ENCODE results near the gene EMC9.

DNA sequence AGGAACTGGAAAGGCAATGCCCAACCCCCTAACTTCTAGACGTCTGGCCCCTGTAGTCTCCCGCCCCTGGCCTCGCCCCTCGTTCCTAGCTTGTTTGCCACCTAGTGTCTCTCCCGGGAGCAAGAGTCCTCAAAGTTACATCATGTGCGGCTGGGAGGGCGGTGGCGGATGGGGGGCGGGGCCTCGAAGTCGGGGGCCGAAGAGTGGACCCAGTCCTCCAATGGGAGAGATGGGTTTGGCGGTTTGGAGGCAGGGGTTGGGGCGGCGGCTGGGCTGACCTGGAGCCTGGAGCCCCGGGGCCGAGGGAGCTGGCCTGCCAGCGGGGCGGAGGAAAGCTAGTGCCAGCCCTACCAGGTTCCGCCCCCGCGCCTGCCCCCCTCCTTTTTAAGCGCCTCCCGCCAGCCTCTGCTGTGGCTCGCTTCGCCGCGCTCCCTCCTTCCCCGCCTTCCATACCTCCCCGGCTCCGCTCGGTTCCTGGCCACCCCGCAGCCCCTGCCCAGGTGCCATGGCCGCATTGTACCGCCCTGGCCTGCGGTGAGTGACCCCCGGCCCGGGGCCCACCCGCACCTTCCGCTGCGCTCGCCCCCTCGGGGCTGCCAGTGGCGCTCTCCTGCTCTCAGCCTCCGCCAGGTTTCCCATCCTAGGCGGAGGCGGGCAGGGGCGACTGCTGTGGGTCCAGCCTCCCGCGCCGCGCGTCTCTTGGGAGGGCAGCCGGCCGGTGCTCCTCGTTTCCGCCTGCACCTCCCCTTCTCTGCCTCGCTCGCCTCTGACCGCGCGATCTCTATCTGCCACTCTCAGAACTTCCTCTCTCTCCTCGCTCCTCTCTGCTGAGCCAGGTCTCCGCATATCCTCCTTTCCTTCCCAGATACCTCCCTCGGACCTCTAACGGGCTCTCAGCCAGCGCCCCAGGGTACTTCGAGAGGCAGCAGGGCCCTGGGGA lies 47.2 kb downstream of the EMC9 start, which contains the start of gene PCK2:
- TF ChIP-seq, protein P1, sequence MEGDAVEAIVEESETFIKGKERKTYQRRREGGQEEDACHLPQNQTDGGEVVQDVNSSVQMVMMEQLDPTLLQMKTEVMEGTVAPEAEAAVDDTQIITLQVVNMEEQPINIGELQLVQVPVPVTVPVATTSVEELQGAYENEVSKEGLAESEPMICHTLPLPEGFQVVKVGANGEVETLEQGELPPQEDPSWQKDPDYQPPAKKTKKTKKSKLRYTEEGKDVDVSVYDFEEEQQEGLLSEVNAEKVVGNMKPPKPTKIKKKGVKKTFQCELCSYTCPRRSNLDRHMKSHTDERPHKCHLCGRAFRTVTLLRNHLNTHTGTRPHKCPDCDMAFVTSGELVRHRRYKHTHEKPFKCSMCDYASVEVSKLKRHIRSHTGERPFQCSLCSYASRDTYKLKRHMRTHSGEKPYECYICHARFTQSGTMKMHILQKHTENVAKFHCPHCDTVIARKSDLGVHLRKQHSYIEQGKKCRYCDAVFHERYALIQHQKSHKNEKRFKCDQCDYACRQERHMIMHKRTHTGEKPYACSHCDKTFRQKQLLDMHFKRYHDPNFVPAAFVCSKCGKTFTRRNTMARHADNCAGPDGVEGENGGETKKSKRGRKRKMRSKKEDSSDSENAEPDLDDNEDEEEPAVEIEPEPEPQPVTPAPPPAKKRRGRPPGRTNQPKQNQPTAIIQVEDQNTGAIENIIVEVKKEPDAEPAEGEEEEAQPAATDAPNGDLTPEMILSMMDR (IDR thresholded peaks at IDR 0.05) = 0 out of 2 replicates have a peak, but pooled peaks have one; percentile 6
- TF ChIP-seq, protein P2, sequence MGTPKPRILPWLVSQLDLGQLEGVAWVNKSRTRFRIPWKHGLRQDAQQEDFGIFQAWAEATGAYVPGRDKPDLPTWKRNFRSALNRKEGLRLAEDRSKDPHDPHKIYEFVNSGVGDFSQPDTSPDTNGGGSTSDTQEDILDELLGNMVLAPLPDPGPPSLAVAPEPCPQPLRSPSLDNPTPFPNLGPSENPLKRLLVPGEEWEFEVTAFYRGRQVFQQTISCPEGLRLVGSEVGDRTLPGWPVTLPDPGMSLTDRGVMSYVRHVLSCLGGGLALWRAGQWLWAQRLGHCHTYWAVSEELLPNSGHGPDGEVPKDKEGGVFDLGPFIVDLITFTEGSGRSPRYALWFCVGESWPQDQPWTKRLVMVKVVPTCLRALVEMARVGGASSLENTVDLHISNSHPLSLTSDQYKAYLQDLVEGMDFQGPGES (IDR thresholded peaks at IDR 0.05; ENCODE audit: low read depth, low read length) = no peak
- TF ChIP-seq MXI1 (IDR thresholded peaks at IDR 0.05; ENCODE audit: low read depth, low read length) (0 out of 2 replicates have a peak, but pooled peaks have one; percentile 24), FOXM1 (IDR thresholded peaks at IDR 0.05; ENCODE audit: low read depth) (peak; percentile 37; the same call in 1 of the 2 replicates), ELF1 (IDR thresholded peaks at IDR 0.05) (no peak), EP300 (IDR thresholded peaks at IDR 0.05; ENCODE audit: borderline replicate concordance in 1 of 2, low read depth in 1 of 2, low read length in 1 of 2) (0 out of 4 replicates have a peak, but pooled peaks of 1 of the 2 experiments have one; percentile 10), JUND (IDR thresholded peaks at IDR 0.05) (no peak)
- TF ChIP-seq, protein P3, sequence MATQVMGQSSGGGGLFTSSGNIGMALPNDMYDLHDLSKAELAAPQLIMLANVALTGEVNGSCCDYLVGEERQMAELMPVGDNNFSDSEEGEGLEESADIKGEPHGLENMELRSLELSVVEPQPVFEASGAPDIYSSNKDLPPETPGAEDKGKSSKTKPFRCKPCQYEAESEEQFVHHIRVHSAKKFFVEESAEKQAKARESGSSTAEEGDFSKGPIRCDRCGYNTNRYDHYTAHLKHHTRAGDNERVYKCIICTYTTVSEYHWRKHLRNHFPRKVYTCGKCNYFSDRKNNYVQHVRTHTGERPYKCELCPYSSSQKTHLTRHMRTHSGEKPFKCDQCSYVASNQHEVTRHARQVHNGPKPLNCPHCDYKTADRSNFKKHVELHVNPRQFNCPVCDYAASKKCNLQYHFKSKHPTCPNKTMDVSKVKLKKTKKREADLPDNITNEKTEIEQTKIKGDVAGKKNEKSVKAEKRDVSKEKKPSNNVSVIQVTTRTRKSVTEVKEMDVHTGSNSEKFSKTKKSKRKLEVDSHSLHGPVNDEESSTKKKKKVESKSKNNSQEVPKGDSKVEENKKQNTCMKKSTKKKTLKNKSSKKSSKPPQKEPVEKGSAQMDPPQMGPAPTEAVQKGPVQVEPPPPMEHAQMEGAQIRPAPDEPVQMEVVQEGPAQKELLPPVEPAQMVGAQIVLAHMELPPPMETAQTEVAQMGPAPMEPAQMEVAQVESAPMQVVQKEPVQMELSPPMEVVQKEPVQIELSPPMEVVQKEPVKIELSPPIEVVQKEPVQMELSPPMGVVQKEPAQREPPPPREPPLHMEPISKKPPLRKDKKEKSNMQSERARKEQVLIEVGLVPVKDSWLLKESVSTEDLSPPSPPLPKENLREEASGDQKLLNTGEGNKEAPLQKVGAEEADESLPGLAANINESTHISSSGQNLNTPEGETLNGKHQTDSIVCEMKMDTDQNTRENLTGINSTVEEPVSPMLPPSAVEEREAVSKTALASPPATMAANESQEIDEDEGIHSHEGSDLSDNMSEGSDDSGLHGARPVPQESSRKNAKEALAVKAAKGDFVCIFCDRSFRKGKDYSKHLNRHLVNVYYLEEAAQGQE (IDR thresholded peaks at IDR 0.05; ENCODE audit: low read depth, low read length) = no peak
